ENCODE data around the gene ZNF787.

GRCh38 chr19:56163097-56163496 is 42.0 kb upstream of the ZNF787 start:
- TF ChIP-seq REST (IDR thresholded peaks at IDR 0.05) (no peak), CTCF (IDR thresholded peaks at IDR 0.05; ENCODE audit: low read depth, low read length, missing input control) (no peak)

Measured in liver (tissue), 2 donors.